IPS-18a (cell line): ENCODE measurements around the gene CDH23.

Experiments used
- H3K27ac ChIP-seq: one replicate; pipeline ENCODE4 v1.5.1; 2013; ENCODE audit warnings: low read length
- H3K27me3 ChIP-seq: one replicate; pipeline ENCODE4 v1.6.1; 2013; ENCODE audit warnings: mild to moderate bottlenecking, low read length; ENCODE audit not compliant: control insufficient read depth, insufficient read depth
- H3K36me3 ChIP-seq: one replicate; pipeline ENCODE4 v1.6.1; 2013; ENCODE audit warnings: low read depth, low read length; ENCODE audit not compliant: control insufficient read depth
- H3K4me1 ChIP-seq: one replicate; pipeline ENCODE4 v1.6.1; 2013; ENCODE audit warnings: low read depth, low read length; ENCODE audit not compliant: control insufficient read depth
- H3K4me3 ChIP-seq: one replicate; pipeline ENCODE4 v1.5.1; 2013; ENCODE audit warnings: low read length
- H3K9ac ChIP-seq: one replicate; pipeline ENCODE4 v1.6.1; 2013; ENCODE audit warnings: mild to moderate bottlenecking, low read length, moderate library complexity
- H3K9me3 ChIP-seq: one replicate; pipeline ENCODE4 v1.6.1; 2013; ENCODE audit warnings: low read depth, low read length; ENCODE audit not compliant: control insufficient read depth

The CDH23 gene

DNA sequence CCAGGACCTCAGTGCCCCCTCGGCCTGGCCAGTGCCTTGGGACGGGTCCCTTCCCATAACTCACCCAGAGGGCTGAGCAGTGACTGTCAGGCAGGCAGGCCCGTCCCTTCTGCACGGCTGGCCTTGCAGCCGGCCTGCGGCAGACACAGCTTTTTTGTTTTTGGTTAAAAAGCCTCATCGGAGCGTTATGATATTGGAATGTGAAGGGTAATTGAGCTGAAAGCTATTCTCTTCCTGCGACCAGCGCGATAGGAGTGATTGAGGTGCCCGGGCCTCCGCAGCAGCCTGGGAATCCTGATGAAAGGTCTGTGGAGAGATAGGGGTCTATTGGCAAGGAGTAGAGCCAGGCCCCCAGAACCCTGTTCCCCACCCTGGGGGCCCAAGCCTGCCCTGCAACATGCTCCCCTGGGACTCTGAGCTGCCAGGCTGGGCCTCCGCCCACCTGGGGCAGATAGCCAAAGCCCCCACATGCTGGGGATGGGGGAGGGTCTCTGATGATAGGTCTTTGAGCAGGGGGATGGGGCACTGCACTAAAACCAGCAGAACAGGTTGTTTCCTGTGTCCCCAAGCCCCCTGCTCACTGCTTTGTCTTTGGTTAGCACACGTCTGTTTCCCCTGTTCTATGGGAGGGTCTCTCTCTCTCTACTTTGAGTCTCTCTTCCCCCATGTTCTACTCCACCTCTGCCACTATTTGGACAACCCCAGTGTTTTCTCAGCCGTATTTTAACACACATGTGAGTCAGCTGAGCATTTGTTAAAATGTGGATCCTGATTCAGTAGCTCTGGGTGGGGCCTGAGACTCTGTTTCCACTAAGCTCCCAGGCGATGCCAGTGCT is 131.9 kb downstream of the CDH23 start:
- H3K9ac ChIP-seq, result no peak overlapping the region
- no peaks in the 10 kb centered on the region for H3K36me3 ChIP-seq
- H3K27me3 ChIP-seq, result no peaks in the 10 kb centered on the region
- no peak overlapping the region for H3K4me3 ChIP-seq
- peaks cover 18% of the 10 kb centered on the region for H3K4me1 ChIP-seq
- H3K27ac ChIP-seq, result no peak overlapping the region
- H3K9me3 ChIP-seq, result no peaks in the 10 kb centered on the region

GRCh38 chr10:71529207-71529827 is 132.6 kb downstream of the CDH23 start:
- Histone ChIP-seq H3K9me3 (no peaks in the 10 kb centered on the region), H3K4me1 (peaks cover 18% of the 10 kb centered on the region), H3K27me3 (no peaks in the 10 kb centered on the region), H3K4me3 (no peak overlapping the region), H3K36me3 (no peaks in the 10 kb centered on the region), H3K9ac (no peak overlapping the region), H3K27ac (no peak overlapping the region)

GRCh38 chr10:71530781-71531180 is 134.1 kb downstream of the CDH23 start:
- no peak overlapping the region for H3K9ac ChIP-seq
- no peak overlapping the region for H3K27ac ChIP-seq
- H3K27me3 ChIP-seq, result no peaks in the 10 kb centered on the region
- no peak overlapping the region for H3K4me3 ChIP-seq
- no peaks in the 10 kb centered on the region for H3K36me3 ChIP-seq
- peaks cover 18% of the 10 kb centered on the region for H3K4me1 ChIP-seq
- H3K9me3 ChIP-seq, result no peaks in the 10 kb centered on the region

GRCh38 chr10:71531485-71532446 is 135.0 kb downstream of the CDH23 start:
- no peak overlapping the region for H3K27ac ChIP-seq
- no peak overlapping the region for H3K4me3 ChIP-seq
- H3K9ac ChIP-seq, result no peak overlapping the region
- H3K9me3 ChIP-seq, result no peaks in the 10 kb centered on the region
- H3K27me3 ChIP-seq, result no peaks in the 10 kb centered on the region
- peaks cover 18% of the 10 kb centered on the region for H3K4me1 ChIP-seq
- no peaks in the 10 kb centered on the region for H3K36me3 ChIP-seq

GRCh38 chr10:71532878-71533277 is 136.2 kb downstream of the CDH23 start:
- no peak overlapping the region for H3K4me3 ChIP-seq
- no peaks in the 10 kb centered on the region for H3K9me3 ChIP-seq
- no peaks in the 10 kb centered on the region for H3K36me3 ChIP-seq
- H3K27me3 ChIP-seq, result no peaks in the 10 kb centered on the region
- no peak overlapping the region for H3K9ac ChIP-seq
- H3K27ac ChIP-seq, result no peak overlapping the region
- peaks cover 18% of the 10 kb centered on the region for H3K4me1 ChIP-seq

- H3K4me3 ChIP-seq, result no peak overlapping the region
- H3K9ac ChIP-seq, result no peak overlapping the region
- H3K9me3 ChIP-seq, result no peaks in the 10 kb centered on the region
- no peaks in the 10 kb centered on the region for H3K36me3 ChIP-seq
- peaks cover 10% of the 10 kb centered on the region for H3K4me1 ChIP-seq
- H3K27ac ChIP-seq, result no peak overlapping the region
- no peaks in the 10 kb centered on the region for H3K27me3 ChIP-seq
Measured at GRCh38 chr10:71533936-71534335, 137.2 kb downstream of the CDH23 start.

DNA sequence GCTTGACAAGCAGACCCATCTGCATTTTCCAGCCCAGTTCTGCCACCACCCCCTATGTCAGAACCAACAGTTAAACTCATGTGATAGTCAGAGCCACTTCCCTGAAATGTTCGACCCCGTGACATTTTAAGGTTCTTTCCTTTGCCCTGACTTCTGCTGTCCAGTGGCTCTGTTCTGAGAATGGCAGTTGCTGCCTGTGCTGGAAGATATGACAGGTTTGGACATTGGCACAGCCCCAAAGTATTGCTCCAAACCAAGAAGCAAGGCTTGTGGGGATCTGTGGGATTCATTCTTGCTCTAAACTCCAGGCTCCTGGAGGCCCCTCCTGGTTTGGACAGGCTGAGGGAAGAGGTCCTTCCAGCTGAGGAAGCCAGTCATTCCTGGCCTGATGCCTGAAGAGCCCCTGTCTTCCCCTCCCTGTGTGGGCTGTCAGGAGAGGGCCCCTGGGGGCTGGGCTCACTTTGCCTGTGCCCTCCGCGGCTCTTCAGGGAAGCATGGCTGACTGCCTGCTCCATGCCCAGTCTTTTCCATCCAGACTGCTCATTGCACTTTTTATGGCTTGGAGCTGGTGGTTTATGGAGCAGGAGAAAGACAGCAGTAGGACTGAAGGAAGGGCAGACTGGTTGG is 138.0 kb downstream of the CDH23 start:
- Histone ChIP-seq H3K27me3 (no peaks in the 10 kb centered on the region), H3K9ac (no peak overlapping the region), H3K27ac (no peak overlapping the region), H3K9me3 (no peaks in the 10 kb centered on the region), H3K4me1 (peaks cover 10% of the 10 kb centered on the region), H3K4me3 (no peak overlapping the region), H3K36me3 (no peaks in the 10 kb centered on the region)

DNA sequence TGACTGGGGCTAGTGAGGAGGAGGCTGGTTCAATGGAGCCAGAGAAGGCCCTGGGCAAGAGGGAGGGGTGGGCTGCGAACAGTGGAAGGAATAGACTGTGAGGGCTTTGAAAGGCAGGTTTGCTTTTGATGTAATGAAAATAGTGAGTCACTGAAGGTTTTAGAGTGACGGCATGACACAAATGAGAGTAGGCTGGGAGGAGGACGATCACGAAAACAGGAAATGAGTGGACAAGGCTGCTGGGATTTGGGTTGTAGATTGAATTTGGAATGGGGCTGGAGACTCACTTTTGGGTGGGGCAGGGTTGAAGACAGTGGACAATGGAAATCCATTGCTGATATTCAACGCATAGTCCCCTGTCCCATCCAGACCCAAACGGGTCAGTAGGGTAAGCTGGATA is 139.6 kb downstream of the CDH23 start:
- no peaks in the 10 kb centered on the region for H3K9me3 ChIP-seq
- H3K9ac ChIP-seq, result no peak overlapping the region
- no peak overlapping the region for H3K4me3 ChIP-seq
- H3K27me3 ChIP-seq, result no peaks in the 10 kb centered on the region
- H3K4me1 ChIP-seq, result peaks cover 17% of the 10 kb centered on the region
- no peaks in the 10 kb centered on the region for H3K36me3 ChIP-seq
- no peak overlapping the region for H3K27ac ChIP-seq

GRCh38 chr10:71537125-71537524 is 140.4 kb downstream of the CDH23 start:
- Histone ChIP-seq H3K27me3 (no peaks in the 10 kb centered on the region), H3K9me3 (no peaks in the 10 kb centered on the region), H3K9ac (no peak overlapping the region), H3K4me3 (no peak overlapping the region), H3K36me3 (no peaks in the 10 kb centered on the region), H3K4me1 (peaks cover 17% of the 10 kb centered on the region), H3K27ac (no peak overlapping the region)

GRCh38 chr10:71537681-71538080 is 141.0 kb downstream of the CDH23 start:
- Histone ChIP-seq H3K4me3 (no peak overlapping the region), H3K9me3 (no peaks in the 10 kb centered on the region), H3K9ac (no peak overlapping the region), H3K27ac (no peak overlapping the region), H3K4me1 (peaks cover 17% of the 10 kb centered on the region), H3K36me3 (no peaks in the 10 kb centered on the region), H3K27me3 (no peaks in the 10 kb centered on the region)
